HUES64 (cell line): Measurements from ENCODE around the gene ARHGEF33.

Source experiments
- H3K27ac ChIP-seq: 2 replicates; pipeline ENCODE4 v1.7.0; 2013; ENCODE audit warnings: low read depth, low read length, inconsistent platforms
- H3K27me3 ChIP-seq: 2 replicates; pipeline ENCODE4 v1.6.1; 2013; ENCODE audit warnings: mild to moderate bottlenecking, low read length; ENCODE audit not compliant: insufficient read depth
- H3K36me3 ChIP-seq: 2 replicates; pipeline ENCODE4 v1.6.1; 2013; ENCODE audit warnings: mild to moderate bottlenecking, low read length; ENCODE audit not compliant: insufficient read depth
- H3K4me1 ChIP-seq: 2 replicates; pipeline ENCODE4 v1.6.1; 2013; ENCODE audit warnings: mild to moderate bottlenecking, low read length, moderate library complexity; ENCODE audit not compliant: insufficient read depth
- H3K4me3 ChIP-seq: 2 replicates; pipeline ENCODE4 v1.5.1; 2013; ENCODE audit warnings: mild to moderate bottlenecking, low read length, moderate library complexity
- H3K9ac ChIP-seq: 2 replicates; pipeline ENCODE4 v1.6.1; 2013; ENCODE audit warnings: mild to moderate bottlenecking, low read depth, low read length
- H3K9me3 ChIP-seq: 2 replicates; pipeline ENCODE4 v1.6.1; 2013; ENCODE audit warnings: low read depth, low read length; ENCODE audit not compliant: insufficient read depth
- WGBS: fragments of 150-250, 120-280 bp; methylation state at CpG from one replicate; pipeline ENCODE4 v1.1.7; 2013; ENCODE audit warnings: missing lambda C conversion rate; 5-methylcytosine and 5-hydroxymethylcytosine counted together

Gene ARHGEF33

GRCh38 chr2:38981670-38982357, 92.1 kb downstream of the ARHGEF33 start:
- whole genome bisulfite sequencing: 95% methylated on average over 8 of the region's 8 CpGs
- Histone ChIP-seq H3K9me3 (no peaks in the 10 kb centered on the region), H3K4me3 (no peak overlapping the region), H3K27ac (no peak overlapping the region), H3K4me1 (peaks cover 3% of the 10 kb centered on the region; the same call in 1 of the 2 replicates), H3K9ac (no peak overlapping the region), H3K27me3 (no peaks in the 10 kb centered on the region), H3K36me3 (peaks cover 19% of the 10 kb centered on the region)

- no peaks in the 10 kb centered on the region for H3K9me3 ChIP-seq
- H3K27me3 ChIP-seq: no peaks in the 10 kb centered on the region
- H3K4me3 ChIP-seq: no peak overlapping the region
- peaks cover 26% of the 10 kb centered on the region for H3K36me3 ChIP-seq
- H3K4me1 ChIP-seq: peaks cover 3% of the 10 kb centered on the region; the same call in 1 of the 2 replicates
- no peak overlapping the region for H3K9ac ChIP-seq
- no CpG with 5 or more reads among the region's 1 CpG for WGBS
- H3K27ac ChIP-seq: no peak overlapping the region
Observed at GRCh38 chr2:38982498-38982897, 92.8 kb downstream of the ARHGEF33 start.

GRCh38 chr2:38988716-38989115, 99.0 kb downstream of the ARHGEF33 start:
- H3K4me3 ChIP-seq: no peak overlapping the region
- H3K9ac ChIP-seq: no peak overlapping the region
- whole genome bisulfite sequencing: no CpG with 5 or more reads among the region's 1 CpG
- H3K4me1 ChIP-seq: no peaks in the 10 kb centered on the region
- H3K27ac ChIP-seq: no peak overlapping the region
- peaks cover 47% of the 10 kb centered on the region for H3K36me3 ChIP-seq
- no peaks in the 10 kb centered on the region for H3K27me3 ChIP-seq
- H3K9me3 ChIP-seq: no peaks in the 10 kb centered on the region

- Histone ChIP-seq H3K4me1 (no peaks in the 10 kb centered on the region), H3K36me3 (peaks cover 59% of the 10 kb centered on the region), H3K27me3 (no peaks in the 10 kb centered on the region), H3K27ac (no peak overlapping the region), H3K9ac (no peak overlapping the region), H3K4me3 (no peak overlapping the region), H3K9me3 (no peaks in the 10 kb centered on the region)
- 84% methylated on average over 1 of the region's 2 CpGs for WGBS
Observed at GRCh38 chr2:38991899-38992298, 102.2 kb downstream of the ARHGEF33 start.

- Histone ChIP-seq H3K4me3 (no peak overlapping the region), H3K36me3 (peaks cover 71% of the 10 kb centered on the region), H3K27ac (no peak overlapping the region), H3K9ac (no peak overlapping the region), H3K27me3 (no peaks in the 10 kb centered on the region), H3K9me3 (no peaks in the 10 kb centered on the region), H3K4me1 (peaks cover 10% of the 10 kb centered on the region)
- WGBS: 66% methylated on average over 4 of the region's 4 CpGs
Observed at GRCh38 chr2:38997781-38998180, 108.1 kb downstream of the ARHGEF33 start.

GRCh38 chr2:39000552-39000951, 110.9 kb downstream of the ARHGEF33 start:
- H3K36me3 ChIP-seq: peaks cover 71% of the 10 kb centered on the region
- WGBS: 92% methylated on average over 2 of the region's 2 CpGs
- no peak overlapping the region for H3K4me3 ChIP-seq

GRCh38 chr2:39007875-39008504, 118.3 kb downstream of the ARHGEF33 start:
- H3K9me3 ChIP-seq: no peaks in the 10 kb centered on the region
- H3K27ac ChIP-seq: no peak overlapping the region
- H3K4me3 ChIP-seq: no peak overlapping the region
- peaks cover 76% of the 10 kb centered on the region for H3K36me3 ChIP-seq
- 69% methylated on average over 5 of the region's 5 CpGs for WGBS
- H3K27me3 ChIP-seq: no peaks in the 10 kb centered on the region
- H3K4me1 ChIP-seq: peaks cover 10% of the 10 kb centered on the region
- no peak overlapping the region for H3K9ac ChIP-seq

More at GRCh38 chr2:39000552-39000951, 110.9 kb downstream of the ARHGEF33 start:
- Histone ChIP-seq H3K27me3 (no peaks in the 10 kb centered on the region), H3K27ac (no peak overlapping the region), H3K4me1 (peaks cover 10% of the 10 kb centered on the region), H3K9me3 (no peaks in the 10 kb centered on the region), H3K9ac (no peak overlapping the region)

GRCh38 chr2:39008665-39009064, 119.0 kb downstream of the ARHGEF33 start:
- H3K27ac ChIP-seq: no peak overlapping the region
- no peaks in the 10 kb centered on the region for H3K9me3 ChIP-seq
- H3K27me3 ChIP-seq: no peaks in the 10 kb centered on the region
- peaks cover 76% of the 10 kb centered on the region for H3K36me3 ChIP-seq
- WGBS: 82% methylated on average over 1 of the region's 1 CpG
- H3K4me1 ChIP-seq: peaks cover 10% of the 10 kb centered on the region
- no peak overlapping the region for H3K9ac ChIP-seq
- H3K4me3 ChIP-seq: no peak overlapping the region

GRCh38 chr2:39013871-39014270, 124.2 kb downstream of the ARHGEF33 start:
- Histone ChIP-seq H3K9ac (no peak overlapping the region), H3K4me1 (peaks cover 16% of the 10 kb centered on the region), H3K4me3 (no peak overlapping the region), H3K9me3 (no peaks in the 10 kb centered on the region), H3K27me3 (no peaks in the 10 kb centered on the region), H3K36me3 (peaks cover 45% of the 10 kb centered on the region), H3K27ac (no peak overlapping the region)
- WGBS: 91% methylated on average over 1 of the region's 3 CpGs

GRCh38 chr2:39015424-39015823, 125.7 kb downstream of the ARHGEF33 start:
- Histone ChIP-seq H3K27ac (no peak overlapping the region), H3K9me3 (no peaks in the 10 kb centered on the region), H3K4me3 (no peak overlapping the region), H3K9ac (no peak overlapping the region), H3K27me3 (no peaks in the 10 kb centered on the region), H3K36me3 (peaks cover 33% of the 10 kb centered on the region), H3K4me1 (peaks cover 22% of the 10 kb centered on the region)
- WGBS: 40% methylated on average over 1 of the region's 1 CpG

GRCh38 chr2:39017334-39017733, 127.7 kb downstream of the ARHGEF33 start:
- no peaks in the 10 kb centered on the region for H3K27me3 ChIP-seq
- H3K36me3 ChIP-seq: peaks cover 22% of the 10 kb centered on the region
- no peak overlapping the region for H3K4me3 ChIP-seq

More at GRCh38 chr2:39017334-39017733, 127.7 kb downstream of the ARHGEF33 start:
- H3K4me1 ChIP-seq: peaks cover 26% of the 10 kb centered on the region
- no peaks in the 10 kb centered on the region for H3K9me3 ChIP-seq
- H3K27ac ChIP-seq: no peak overlapping the region
- H3K9ac ChIP-seq: no peak overlapping the region
